ENCODE measurements around the gene RCOR1.
A peak's percentile ranks its signal among the peaks of the same experiment; 100 is the strongest.
"Not testable (repeated sequence)": the region's sequence is repeated elsewhere in the genome, so short reads cannot be mapped to it uniquely, and the experiment has no call there.

The RCOR1 gene

DNA sequence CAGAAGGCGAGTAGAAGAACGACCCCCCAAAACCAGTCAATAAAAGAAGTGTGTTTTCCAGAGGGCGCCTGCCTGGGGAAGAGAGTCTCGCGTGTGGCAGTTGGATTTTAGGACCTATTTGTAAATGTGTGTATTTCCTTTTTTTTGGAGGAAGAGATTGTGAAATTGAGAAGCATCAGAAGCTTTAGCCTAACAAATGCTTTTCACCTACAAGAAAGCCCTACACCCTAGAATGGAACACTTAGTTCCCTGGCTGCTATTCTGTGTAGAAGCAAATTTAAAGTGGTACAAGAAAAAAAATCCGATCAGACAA lies 1.3 kb downstream of the RCOR1 start:
- no peak for DNase-seq

DNA sequence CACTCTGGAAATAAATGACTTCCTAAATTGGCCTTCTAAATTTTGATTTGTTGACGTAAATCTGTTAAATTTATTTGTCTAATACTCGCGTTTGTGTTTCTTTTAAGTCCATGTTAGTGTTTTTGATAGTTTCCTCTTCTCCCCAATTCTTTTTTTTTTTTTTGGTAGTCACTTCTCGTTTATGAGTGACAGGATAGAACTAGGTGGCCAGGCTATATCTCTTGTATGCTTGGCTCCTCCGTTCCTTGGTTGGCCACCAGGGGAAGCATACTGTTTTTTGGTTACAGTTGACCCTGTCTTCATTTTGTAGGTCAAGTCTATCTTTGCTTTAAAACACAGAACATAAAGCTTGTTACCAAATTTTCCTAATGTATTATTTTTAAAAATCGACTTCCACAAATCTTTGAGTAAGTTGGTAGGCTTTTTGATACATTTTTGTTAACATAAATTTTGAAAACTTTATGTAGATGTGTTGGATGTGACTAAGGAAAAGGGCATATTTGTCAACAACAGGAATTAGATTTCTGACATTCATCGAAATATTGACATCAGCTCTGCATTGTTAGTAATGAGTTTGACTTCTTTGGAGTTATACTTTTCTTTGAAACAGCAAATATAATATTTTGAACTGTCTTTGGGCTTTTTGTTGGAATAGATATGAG lies 2.2 kb downstream of the RCOR1 start:
- DNase-seq: peak; percentile 5

DNA sequence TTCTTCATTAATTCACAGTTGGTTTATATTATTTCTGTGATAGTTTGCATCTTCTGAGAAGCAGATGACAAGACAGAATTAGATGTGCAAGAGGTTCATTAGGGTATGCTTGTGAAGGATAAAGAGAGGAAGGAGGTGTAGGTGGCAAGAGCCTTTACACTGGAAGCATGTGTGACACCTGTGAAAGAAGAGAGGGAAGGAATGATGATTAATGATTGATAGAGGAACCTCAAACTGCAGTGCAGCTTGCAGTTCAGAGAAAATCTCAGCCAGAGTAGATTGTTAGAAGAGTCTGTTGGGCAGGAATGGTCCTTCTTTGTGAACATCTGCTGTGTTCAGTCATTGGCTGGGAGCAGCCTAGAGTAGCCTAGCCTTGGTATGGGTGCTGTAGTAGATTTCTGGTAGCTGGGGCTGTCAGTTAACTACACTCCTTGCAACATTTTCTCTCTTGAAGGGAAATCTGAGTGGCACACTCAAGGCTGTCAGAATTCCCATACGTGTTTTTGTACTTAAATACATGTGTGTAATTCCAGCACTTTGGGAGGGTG lies 9.0 kb downstream of the RCOR1 start:
- no peak for DNase-seq

DNA sequence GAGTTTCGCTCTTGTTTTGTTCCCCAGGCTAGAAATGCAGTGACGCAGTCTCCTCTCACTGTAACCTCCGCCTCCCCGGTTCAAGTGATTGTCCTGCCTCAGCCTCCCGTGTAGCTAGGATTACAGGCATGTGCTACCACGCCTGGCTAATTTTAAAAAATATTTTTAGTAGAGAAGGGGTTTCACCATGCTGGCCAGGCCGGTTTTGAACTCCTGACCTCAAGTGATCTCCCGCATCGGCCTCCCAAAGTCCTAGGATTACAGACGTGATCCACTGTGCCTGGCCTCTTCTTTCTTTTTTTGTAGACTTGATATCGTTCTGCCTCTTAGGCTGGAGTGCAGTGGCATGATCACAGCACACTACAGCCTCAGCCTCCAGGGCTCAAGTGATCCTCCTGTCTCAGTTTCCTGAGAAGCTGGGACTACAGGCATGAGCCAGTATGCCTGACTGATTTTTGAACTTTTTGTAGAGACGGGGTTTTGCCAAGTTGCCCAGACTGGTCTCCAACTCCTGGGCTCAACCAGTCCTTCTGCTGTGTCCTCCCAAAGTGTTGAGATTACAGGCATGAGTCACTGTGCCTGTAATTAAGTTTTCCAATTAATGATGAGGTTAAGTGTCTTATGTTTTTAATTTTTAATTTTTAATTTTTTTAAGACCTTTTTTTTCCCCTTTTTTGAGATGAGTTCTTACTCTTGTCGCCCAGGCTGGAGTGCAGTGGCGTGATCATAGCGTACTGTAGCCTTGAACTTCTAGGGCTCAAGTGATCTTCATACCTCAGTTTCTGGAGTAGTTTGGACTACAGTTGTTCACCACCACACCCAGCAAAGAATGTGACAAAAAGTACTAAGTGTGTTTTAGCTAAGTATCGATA lies 10.2 kb downstream of the RCOR1 start:
- no peak for DNase-seq

DNA sequence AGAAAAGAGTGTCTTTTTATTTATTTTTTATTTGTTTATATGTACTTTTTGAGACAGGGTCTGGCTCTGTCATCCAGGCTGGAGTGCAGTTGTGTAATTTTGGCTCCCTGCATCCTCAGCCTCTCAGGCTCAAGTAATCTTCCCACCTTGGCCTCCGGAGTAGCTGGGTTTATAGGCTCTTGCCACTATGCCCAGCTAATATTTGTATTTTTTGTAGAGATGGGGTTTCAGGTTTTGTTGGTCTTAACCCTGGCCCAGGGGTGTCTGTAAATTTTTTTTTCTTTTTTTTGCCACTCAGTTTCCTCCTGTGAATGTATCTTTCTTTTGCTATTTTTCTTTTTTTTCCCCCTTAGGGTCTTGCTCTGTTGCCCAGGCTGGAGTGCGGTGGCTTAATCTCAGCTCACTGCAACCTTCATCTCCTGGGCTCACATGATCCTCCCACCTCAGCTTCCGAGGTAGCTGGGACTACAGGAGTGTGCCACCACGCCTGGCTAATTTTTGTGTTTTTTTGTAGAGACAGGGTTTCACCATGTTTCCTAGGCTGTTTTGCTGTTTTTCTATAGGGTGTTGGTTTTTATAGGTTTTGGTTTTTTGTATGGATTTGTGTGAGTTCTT lies 11.0 kb downstream of the RCOR1 start:
- DNase-seq: no peak

DNA sequence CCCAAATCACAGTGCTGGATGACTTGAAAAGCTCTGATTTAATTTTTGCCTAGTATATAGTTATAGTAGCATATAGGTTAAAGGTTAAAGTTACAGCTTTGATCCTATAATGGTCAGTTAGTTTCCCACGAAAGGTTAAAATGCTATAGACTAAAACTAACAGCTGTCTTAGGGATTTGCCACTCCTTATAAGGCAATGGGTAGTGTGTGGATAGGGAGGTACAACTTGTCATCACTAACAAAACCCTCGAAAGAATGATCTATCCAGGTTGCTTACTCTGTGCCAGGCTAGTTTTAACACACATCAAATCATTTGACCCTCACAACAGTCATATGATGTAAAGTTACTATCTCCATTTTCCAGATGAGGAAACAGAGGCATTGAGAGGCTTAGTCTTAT lies 11.7 kb downstream of the RCOR1 start:
- DNase-seq: no peak

DNA sequence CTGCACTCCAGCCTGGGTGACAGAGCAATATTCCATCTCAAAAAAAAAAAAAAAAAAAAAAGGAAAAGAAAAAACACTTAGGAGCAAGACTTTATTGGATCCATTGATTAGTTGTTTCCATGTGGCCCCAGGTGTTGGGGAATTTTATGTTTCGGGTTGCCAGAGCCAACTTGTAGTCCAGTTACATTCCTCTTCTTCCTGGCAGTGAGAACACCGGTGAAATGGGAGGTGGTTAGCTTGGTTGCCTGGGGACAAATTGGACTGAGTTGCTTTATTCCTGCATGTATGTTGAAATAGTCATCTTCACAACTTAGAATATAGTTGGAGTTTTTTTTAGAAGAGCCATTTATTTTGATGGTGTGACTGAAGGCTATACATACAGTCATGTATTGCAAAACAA lies 12.6 kb downstream of the RCOR1 start:
- DNase-seq: no peak

DNA sequence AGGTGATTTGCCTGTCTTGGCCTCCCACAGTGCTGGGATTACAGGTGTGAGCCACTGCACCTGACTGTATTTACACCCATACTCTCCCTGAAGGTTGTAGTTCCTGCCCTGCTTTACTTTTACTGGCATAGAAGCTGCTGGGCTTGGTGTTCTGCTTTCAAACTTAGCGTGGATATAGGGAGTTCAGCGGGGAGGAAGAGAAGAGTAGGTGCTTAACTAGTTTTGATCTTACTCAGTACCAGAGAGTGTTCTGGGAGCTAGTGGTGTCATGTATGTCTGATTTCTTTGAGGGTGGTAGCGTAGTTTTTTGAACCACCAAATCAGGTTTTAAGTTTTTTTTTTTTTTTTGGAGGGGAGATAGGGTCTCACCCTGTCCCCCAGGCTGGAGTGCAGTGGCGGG lies 13.8 kb downstream of the RCOR1 start:
- DNase-seq: no peak

DNA sequence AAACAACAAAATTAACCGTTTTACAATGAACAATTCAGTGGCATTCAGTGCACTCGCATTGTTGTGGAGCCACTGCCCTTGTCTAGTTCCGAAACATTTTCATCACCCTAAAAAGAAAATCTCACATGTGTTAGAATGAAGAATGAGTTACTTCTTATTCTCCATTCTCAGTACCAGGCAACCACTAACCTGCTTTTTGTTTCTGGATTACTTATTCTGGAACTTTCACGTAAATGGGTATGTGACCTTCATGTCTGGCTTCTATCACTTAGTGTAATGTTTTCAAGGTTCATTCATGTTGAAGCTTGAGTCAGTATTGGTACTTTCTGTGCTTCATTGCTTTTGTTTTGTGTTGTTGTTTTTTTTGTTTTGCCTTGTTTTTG lies 15.6 kb downstream of the RCOR1 start:
- DNase-seq: no peak

DNA sequence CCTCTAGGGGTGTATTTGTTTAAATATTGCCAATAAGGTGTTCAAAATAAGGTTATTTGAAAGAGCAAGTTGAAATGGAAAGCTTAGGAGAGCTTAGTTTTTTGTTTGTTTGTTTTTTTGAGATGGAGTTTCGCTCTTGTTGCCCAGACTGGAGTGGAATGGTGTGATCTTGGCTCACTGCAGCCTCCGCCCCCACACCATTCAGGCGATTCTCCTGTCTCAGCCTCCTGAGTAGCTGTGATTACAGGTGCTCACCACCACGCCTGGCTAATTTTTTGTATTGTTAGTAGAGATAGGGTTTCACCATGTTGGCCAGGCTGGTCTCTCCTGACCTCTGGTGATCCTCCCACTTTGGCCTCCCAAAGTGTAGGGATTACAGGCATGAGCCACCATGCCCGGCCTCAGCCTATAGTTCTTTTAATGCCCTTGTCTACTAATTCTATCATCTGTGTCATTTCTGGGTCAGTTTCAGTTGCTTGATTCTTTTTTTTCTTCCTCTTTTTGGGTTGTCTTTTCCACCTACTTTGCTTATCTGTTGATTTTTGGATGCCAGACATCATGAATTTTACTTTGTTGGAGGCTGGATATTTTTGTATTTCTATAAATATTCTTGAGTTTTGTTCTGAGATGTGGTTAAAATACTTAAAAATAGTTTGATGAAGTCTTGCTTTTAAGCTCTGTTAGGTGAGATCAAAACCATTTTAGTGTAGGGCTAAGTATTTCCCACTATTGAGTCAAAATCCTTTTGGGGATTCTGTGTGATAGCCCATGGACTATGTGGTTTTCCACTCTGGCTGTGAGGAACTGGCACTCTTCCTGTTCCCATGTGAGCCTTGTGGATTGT lies 18.7 kb downstream of the RCOR1 start:
- DNase-seq: no peak

DNA sequence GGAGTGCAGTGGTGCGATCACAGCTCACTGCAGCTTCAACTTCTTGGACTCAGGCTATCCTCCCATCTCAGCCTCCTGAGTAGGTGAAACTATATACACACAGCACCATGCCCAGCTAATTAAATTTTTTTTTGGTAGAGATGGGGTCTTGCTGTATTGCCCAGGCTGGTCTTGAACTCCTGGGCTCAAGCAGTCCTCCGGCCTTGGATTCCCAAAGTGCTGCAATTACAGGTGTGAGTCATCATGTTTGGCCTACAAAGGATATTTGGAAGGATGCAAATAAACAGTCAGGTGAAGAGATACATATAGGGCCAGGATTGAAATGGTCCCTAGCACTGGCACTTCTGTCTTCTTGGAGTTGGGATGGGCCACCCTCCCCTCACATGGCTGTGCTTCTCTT lies 23.9 kb downstream of the RCOR1 start:
- no peak for DNase-seq

DNA sequence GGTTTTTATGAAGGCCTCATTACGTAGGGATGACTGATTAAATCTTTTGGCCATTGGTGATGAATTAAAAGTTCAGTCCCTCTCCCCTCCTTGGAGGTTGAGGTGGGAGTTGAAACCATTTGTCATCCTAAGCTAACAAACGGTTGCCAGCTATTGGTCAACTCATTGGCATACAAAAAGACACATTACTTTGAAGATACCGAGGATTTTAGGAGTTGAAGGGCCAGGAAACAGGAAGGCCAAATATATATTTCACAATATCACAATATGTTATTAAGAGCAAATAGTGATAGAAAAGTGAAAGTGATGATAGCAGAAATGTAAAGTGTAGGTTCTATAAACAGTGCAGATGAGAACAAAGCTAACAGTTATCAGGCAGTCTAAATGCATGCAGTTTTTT lies 24.4 kb downstream of the RCOR1 start:
- no peak for DNase-seq

DNA sequence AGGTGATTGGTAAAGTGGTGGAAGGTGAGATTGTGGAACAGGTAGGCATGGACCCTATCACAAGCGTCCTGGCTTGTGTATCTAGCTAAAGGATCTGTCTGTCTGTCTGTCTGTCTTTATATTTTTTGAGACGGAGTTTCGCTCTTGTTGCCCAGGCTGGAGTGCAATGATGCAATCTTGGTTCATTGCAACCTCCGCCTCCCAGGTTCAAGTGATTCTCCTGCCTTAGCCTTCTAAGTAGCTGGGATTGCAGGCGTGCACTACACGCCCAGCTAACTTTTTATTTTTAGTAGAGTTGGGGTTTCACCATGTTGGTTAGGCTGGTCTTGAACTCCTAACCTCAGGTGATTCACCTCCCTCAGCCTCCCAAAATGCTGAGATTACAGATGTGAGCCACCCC lies 26.6 kb downstream of the RCOR1 start:
- DNase-seq: not testable (repeated sequence)

DNA sequence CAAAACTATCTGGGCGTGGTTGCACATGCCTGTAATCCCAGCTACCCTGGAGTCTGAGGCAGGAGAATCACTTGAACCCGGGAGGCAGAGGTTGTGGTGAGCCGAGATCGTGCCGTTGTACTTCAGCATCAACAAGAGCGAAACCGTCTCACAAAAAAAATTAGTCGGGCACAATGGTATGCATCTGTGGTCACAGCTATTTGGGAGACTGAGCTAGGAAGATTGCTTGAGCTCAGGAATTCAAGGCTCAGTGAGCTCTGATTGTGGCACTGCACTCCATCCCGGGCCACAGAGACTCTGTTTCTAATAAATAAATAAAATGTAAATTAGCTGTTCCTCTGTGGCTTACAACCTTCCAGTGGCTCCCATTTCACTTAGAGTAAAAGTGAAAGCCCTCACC lies 28.0 kb downstream of the RCOR1 start:
- DNase-seq: no peak

DNA sequence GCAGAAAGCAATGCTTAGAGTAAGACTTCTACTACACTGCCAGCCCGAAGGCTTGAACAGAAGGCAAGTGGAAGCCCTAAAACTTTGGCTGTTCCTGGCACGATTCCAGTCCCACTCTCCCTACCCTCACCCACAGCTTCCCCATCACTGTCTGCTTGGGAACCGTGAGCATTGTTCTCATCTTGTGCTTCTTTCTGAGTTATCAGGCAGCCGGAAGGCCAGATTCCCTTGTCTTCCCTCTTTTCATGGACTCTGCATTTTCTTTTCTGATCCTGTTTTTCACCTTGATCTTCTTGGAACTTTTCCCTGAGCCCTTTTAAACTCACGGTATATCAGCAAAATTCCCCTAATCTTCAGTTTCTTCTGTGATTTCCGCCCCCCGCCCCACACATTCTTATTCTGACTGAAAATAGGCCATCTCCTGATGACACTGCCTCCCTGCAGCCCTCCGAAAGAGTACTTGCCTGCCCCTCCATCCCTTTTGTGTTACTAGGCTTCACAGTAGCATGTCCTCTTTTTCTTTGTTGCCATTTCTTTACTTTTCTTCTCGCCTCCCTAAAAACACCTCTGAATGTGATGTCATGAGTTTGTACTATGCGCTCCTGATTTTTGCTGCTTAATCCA lies 29.9 kb downstream of the RCOR1 start:
- DNase-seq: no peak

DNA sequence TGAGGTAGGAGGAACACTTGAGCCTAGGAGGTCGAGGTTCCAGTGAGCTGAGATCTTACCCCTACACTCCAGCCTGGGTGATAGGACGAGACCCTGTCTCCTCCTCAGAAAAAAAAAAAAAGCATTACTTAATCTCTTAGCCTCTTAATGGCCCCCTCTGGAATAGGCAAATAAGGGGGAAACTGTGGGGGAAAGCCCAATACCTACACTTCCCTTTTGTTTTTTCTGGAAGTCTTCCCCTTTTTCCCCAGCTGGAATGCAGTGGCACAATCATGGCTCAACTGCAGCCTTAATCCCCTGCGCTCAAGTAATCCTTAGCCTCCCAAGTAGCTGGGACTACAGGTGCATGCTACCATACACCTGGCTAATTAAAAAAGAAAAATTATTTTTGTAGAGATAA lies 32.2 kb downstream of the RCOR1 start:
- no peak for DNase-seq

DNA sequence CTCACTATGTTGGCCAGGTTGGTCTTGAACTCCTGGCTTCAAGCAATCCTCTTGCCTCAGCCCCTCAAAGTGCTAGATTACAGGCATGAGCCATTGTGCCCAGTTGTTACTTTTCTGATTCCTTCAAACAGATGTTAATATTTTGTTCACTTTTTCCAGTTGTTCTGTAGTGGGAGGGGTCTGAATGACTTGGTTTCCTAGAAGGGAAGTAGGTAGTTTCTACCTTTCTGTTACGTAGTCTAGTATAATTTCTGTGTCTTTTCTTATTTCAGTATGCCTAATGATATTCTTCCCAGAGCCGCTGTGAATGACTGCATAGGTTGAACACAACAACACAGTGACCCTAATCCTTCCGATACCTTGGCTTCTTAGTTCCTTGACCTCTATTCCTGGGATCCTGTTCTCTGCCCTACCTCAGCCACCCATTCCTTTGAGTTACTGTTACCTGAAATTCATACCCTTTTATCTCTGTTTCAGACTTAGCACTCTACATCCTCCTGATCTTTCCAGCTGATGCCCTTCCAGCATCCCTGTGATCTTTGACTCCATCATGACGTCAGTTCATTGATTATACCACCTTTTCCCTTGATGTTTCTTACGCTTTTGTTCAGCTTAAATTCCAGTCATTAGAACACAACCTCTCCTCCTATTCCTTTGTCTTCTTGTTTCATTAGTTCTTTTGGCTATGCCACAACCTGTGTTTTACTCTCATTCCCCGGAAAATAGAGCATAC lies 33.3 kb downstream of the RCOR1 start:
- DNase-seq: no peak

DNA sequence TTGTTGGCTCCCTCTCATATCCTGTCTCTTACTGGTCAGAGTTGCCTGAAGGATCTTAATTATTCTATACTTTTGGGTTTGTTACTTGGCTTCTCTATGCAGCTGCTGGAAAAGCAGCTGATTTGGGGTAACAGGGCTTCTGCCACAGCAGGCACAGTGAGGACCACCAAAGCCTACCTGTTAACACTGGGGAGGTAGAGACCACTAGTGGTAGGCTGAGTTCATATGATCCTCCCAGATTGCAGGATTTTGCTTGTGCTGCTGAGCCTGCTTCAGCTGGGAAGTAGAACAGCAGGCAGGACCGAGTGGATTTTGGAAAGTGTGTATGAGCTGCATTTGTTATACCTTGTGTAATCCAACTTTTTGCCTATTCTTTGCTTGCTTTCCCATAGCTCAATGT lies 34.1 kb downstream of the RCOR1 start:
- DNase-seq: no peak

DNA sequence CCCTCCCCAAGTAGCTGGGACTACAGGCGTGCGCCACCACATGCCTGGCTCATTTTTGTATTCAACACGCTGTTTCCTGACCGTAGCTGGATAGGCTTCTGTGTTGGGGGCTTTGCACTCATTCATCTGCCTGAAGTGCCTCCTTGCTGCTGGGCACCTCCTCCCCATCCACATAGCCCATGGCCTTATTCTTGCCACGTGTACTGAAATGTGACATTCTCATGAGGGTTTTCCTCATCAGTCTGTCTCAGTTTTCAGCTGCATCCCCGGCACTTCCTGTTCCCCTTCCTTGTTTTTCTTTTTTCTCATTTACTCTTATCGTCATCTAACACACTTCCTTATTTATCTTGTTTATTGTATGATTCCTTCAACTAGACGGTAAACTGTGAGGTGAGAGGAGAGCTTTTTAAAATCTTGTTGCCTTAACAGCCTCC lies 36.6 kb downstream of the RCOR1 start:
- no peak for DNase-seq

DNA sequence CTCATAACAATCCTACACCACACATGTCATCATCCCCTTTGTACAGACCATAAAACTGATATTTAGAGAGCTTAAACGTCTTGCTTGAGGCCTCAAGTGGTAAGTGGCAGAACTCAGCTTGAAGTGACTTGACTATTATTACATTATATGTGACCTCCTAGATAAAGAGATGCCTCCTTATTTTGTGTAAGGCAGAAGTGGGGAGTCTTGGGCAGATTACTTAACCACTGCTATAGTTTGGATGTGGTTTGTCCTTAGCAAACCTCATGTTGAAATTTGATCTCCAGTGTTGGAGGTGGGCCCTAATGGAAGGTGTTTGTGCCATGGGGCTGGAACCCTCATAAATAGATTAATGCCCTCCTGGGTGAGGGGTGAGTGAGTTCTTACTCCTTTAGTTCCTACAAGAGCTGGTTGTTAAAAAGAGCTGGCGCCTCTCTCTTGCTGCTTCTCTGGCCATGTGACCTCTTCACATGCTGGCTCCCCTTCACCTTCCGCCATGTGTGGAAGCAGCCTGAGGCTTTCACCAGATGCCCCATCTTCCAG lies 37.4 kb downstream of the RCOR1 start:
- no peak for DNase-seq

DNA sequence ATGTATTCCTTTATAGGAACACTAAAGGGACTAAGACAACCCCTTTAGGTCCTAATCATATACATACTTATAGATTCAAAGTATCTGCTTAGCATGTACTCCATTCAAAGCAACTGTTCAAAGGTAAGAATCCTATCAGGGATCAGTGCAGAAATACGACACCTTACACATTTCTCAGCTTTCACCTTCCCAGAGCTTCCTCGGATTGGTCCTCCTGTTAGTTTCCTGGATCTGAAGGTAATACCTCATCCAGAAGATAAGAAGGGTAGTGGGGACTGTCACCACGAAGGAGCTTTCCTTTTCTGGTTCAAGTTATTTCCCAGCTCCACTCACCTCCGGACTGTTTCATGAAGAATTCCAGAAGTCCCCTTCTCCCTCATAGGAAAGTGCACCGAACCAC lies 38.0 kb downstream of the RCOR1 start:
- DNase-seq: no peak

DNA sequence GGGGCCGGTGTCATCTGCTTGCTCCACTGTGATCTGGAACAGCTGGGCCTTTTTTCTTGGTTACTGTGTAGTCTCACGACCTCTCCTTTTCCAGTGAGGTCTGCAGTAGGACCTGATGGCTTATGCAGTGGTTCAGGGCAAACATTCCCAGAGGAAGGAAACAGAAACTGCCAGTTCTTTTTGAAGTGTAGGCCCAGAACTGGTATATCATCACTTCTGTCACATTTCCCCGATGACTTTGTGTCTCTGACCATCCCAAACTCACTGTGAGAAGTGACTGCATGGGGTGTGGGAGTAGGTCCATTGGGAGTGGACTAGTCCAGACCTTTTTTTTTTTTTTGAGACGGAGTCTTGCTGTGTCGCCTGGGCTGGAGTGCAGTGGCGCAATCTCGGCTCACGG lies 38.4 kb downstream of the RCOR1 start:
- no peak for DNase-seq
